Tibial artery (tissue), 4 donors: ENCODE data around the gene TRIM44.

Source experiments
- DNase-seq, 2 donors: peaks; one replicate each; pipeline ENCODE4 v3.0.0-alpha.2; 2019
- H3K27ac ChIP-seq, 2 donors: fragments of 200-600 bp; sonication (generic) in 1 of 2; 1 replicate in 1 of 2; 2 replicates in 1 of 2; pipeline ENCODE4 v1.5.1; 2018 to 2019; ENCODE audit warnings: mild to moderate bottlenecking in 1 of 2
- H3K27me3 ChIP-seq, 2 donors: fragments of 200-600 bp; sonication (generic) in 1 of 2; one replicate each; pipeline versions ENCODE4 v1.5.1 to v1.6.0; 2016 to 2019
- H3K36me3 ChIP-seq, 3 donors: fragments of 200-600 bp; sonication (generic) in 2 of 3; one replicate each; pipeline ENCODE4 v1.5.1; 2016 to 2019; ENCODE audit warnings: mild to moderate bottlenecking in 2 of 3
- H3K4me1 ChIP-seq, 4 donors: fragments of 200-600 bp; sonication (generic) in 2 of 4; 1 replicate in 3 of 4; 2 replicates in 1 of 4; pipeline ENCODE4 v1.5.1; 2016 to 2019
- H3K4me3 ChIP-seq, 2 donors: fragments of 200-600 bp; sonication (generic) in 1 of 2; 1 replicate in 1 of 2; 2 replicates in 1 of 2; pipeline ENCODE4 v1.5.1; 2018 to 2019; ENCODE audit warnings: mild to moderate bottlenecking in 2 of 2
- H3K9me3 ChIP-seq, 3 donors: fragments of 200-600 bp; sonication (generic) in 1 of 3; one replicate each; pipeline ENCODE4 v1.5.1; 2016 to 2019
- CTCF ChIP-seq, 2 experiments: fragments of 200-600 bp in 1 of 2; fragments of 450-650 bp in 1 of 2; IDR thresholded peaks; one replicate each; pipeline ENCODE4 v1.5.1; 2017 to 2019; ENCODE audit warnings: antibody characterized with exemption in 2 of 2, mild to moderate bottlenecking in 1 of 2, moderate library complexity in 1 of 2
- intact Hi-C: fragments of 100-400 bp; cut with DNase I; formaldehyde crosslinking; loops from one replicate; pipeline ENCODE4 v1.15.0; 2023; ENCODE audit warnings: low total_unique reads

The TRIM44 gene

GRCh38 chr11:35802672-35803071 is 140.1 kb downstream of the TRIM44 start:
- DNase-seq: no peak
- intact Hi-C loops: no loop called here

GRCh38 chr11:35803115-35803514 is 140.5 kb downstream of the TRIM44 start:
- no peak for DNase-seq
- H3K27ac ChIP-seq: no peak overlapping the region
- peaks cover 0 to 9% (median 0%) of the 10 kb centered on the region in 3 donors for H3K36me3 ChIP-seq
- peaks cover 0 to 15% (median 0%) of the 10 kb centered on the region in 4 donors for H3K4me1 ChIP-seq
- H3K9me3 ChIP-seq: no peaks in the 10 kb centered on the region
- no peak overlapping the region for H3K4me3 ChIP-seq
- TF ChIP-seq CTCF (IDR thresholded peaks at IDR 0.05): no peak
- H3K27me3 ChIP-seq: no peaks in the 10 kb centered on the region
- intact Hi-C loops: no loop called here

More at GRCh38 chr11:35802672-35803071, 140.1 kb downstream of the TRIM44 start:
- Histone ChIP-seq H3K9me3 (no peaks in the 10 kb centered on the region), H3K4me3 (no peak overlapping the region), H3K4me1 (peaks cover 0 to 15% (median 0%) of the 10 kb centered on the region in 4 donors), H3K36me3 (peaks cover 0 to 9% (median 0%) of the 10 kb centered on the region in 3 donors), H3K27ac (no peak overlapping the region), H3K27me3 (no peaks in the 10 kb centered on the region)
- no peak for TF ChIP-seq CTCF (IDR thresholded peaks at IDR 0.05)

GRCh38 chr11:35804451-35805040 is 142.0 kb downstream of the TRIM44 start:
- TF ChIP-seq CTCF (IDR thresholded peaks at IDR 0.05): no peak
- Histone ChIP-seq H3K9me3 (no peaks in the 10 kb centered on the region), H3K4me1 (peaks cover 0 to 15% (median 0%) of the 10 kb centered on the region in 4 donors), H3K36me3 (peaks cover 0 to 9% (median 5%) of the 10 kb centered on the region in 3 donors), H3K27ac (no peak overlapping the region), H3K4me3 (no peak overlapping the region), H3K27me3 (no peaks in the 10 kb centered on the region)
- no peak for DNase-seq
- intact Hi-C loops: no loop called here

- no peaks in the 10 kb centered on the region for H3K27me3 ChIP-seq
- intact Hi-C loops: no loop called here
- no peak overlapping the region for H3K4me3 ChIP-seq
- no peak for TF ChIP-seq CTCF (IDR thresholded peaks at IDR 0.05)
- H3K36me3 ChIP-seq: peaks cover 0 to 9% (median 8%) of the 10 kb centered on the region in 3 donors
- no peaks in the 10 kb centered on the region for H3K9me3 ChIP-seq
- peaks cover 0 to 6% (median 0%) of the 10 kb centered on the region in 4 donors for H3K4me1 ChIP-seq
- DNase-seq: no peak
- no peak overlapping the region for H3K27ac ChIP-seq
These were observed 147.0 kb downstream of the TRIM44 start for GRCh38 chr11:35809561-35809960.

GRCh38 chr11:35810045-35810645 is 147.6 kb downstream of the TRIM44 start:
- H3K4me3 ChIP-seq: no peak overlapping the region
- intact Hi-C loops: no loop called here
- no peaks in the 10 kb centered on the region for H3K9me3 ChIP-seq
- TF ChIP-seq CTCF (IDR thresholded peaks at IDR 0.05): no peak
- no peak overlapping the region for H3K27ac ChIP-seq
- DNase-seq: no peak
- peaks cover 0 to 3% (median 0%) of the 10 kb centered on the region in 4 donors for H3K4me1 ChIP-seq
- H3K36me3 ChIP-seq: peaks cover 0 to 9% (median 8%) of the 10 kb centered on the region in 3 donors
- H3K27me3 ChIP-seq: no peaks in the 10 kb centered on the region
